ENCODE data around the gene POLR3A.

GRCh38 chr10:77989081-77989724, 40.1 kb downstream of the POLR3A start:
- TF ChIP-seq POLR2A (IDR thresholded peaks at IDR 0.05; ENCODE audit: extremely low read depth, insufficient read length), result no peak
- no peak for TF ChIP-seq CTCF (IDR thresholded peaks at IDR 0.05; ENCODE audit: low read depth, low read length)

Data from NB4 (cell line).